Raji (cell line): ENCODE measurements around the gene LPIN2.

Experiments
- POLR2A ChIP-seq: IDR thresholded peaks from 2 replicates; pipeline ENCODE4 v1.6.1; 2011; ENCODE audit warnings: low read depth, low read length, control low read depth; ENCODE audit not compliant: insufficient read depth

The LPIN2 gene

DNA sequence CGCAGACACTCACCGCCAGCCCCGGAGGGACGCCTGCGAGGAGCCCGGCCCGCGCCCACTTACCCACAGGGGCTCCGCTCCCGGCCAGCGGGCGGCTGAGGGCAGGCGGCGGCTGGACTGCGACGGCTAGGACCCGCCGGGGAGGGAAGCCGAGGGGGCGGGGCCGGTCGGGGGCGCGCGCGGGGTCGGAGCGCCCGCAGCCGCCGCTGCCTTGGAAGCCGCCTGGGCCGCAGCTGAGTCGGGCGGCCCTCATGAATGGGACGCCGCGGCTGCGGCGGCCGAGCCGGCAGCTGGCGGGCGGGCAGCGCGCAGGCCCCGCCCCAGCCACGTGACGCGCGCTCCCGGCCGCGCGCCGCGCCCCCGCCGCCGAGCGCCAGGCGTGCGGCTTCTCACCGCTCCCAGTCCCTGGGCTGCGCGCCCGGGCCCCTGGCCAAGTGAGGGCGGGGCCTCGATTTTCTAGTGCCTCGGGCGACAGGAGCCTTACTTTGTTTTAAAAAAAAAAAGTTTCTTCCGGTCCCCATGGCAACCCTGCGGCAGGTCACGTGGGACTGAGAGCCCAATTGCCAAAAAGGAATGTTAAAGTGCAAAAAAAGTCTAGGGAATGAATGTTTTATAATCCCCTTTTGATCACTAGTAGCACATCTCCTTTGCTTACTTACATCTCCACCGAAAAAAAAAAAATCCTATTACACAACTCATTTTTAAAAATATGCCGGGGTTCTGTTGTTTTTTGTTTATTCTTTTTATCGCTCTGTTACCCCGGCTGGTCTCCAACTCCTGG lies at the start of gene LPIN2:
LPIN2 (minus strand) TSS at position 121 of the 781 bp plus-strand sequence. CDS start 52,304 bp downstream, outside the sequence.
- TF ChIP-seq POLR2A = peak; percentile 38; the same call in 1 of the 2 replicates

DNA sequence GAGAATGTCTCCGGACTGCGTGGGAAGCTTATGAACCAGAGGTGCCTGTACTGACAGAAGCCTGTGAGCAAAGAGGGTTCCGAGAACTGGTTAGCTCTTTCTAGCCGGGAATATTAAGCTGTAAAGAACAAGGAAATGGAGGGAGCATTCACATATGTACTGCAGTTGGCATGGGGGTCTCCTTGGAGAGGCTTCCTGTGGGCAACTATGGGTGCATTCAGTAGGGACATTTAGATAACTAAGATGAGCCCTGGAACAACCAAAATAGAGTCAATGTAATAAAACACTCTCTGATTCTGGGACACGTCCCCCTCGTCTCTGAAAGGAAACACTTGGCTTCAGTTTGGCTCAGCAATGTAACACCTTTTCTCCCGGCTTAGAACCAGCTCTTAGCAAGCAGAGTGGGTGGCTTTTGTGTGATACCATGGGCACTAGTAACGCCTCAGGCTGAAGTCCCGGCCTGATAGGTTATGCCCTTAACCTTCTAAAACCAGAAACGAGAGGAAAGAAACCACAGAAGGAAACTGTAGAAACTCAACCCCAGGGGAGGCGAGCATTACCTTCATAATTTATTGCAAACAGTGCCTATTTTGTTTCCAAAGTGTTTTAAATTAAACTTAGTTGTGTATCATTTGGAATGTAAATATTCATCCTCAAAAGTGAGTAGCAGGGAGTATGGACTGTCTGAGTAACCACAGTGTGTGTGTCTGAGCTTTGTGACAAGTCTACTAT lies 48.8 kb upstream of the LPIN2 start:
- no peak for TF ChIP-seq POLR2A

GRCh38 chr18:3060667-3061580 lies 48.0 kb upstream of the LPIN2 start:
- TF ChIP-seq POLR2A = no peak

GRCh38 chr18:3059272-3059671 lies 46.3 kb upstream of the LPIN2 start:
- no peak for TF ChIP-seq POLR2A

- no peak for TF ChIP-seq POLR2A
Observed at GRCh38 chr18:3058328-3059191, 45.6 kb upstream of the LPIN2 start.

GRCh38 chr18:3057526-3057925 lies 44.6 kb upstream of the LPIN2 start:
- no peak for TF ChIP-seq POLR2A

DNA sequence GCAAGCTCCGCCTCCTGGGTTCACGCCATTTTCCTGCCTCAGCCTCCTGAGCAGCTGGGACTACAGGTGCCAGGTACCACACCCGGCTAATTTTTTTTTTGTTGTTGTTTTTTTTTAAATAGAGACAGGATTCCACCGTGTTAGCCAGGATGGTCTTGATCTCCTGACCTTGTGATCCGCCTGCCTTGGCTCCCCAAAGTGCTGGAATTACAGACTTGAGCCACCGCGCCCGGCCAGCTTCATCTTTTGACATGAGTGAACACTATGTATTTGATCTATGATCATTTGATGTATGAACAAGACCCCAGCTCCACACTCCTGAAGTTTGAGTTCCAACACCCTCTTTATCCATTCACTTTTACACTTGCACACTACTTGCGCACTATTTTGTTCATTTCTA lies 43.4 kb upstream of the LPIN2 start:
- TF ChIP-seq POLR2A = no peak

DNA sequence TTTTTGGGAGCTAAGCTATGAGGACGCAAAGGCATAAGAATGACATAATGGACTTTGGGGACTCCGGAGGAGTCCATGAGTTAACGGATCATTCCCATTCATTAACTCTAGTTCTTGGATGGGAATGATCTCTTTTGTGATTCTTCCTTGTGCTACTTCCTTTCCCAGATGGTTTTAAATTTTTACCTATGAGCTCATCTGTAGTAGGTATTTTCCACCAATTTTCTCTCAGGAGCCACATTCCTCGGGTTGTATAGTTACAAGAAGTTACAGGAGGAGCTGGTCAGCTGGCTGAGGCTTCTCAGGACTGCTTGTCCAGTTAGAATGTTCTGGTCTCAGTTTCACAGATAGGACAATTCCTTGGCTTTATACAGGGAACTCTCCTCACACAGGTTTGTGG lies 42.9 kb upstream of the LPIN2 start:
- no peak for TF ChIP-seq POLR2A

DNA sequence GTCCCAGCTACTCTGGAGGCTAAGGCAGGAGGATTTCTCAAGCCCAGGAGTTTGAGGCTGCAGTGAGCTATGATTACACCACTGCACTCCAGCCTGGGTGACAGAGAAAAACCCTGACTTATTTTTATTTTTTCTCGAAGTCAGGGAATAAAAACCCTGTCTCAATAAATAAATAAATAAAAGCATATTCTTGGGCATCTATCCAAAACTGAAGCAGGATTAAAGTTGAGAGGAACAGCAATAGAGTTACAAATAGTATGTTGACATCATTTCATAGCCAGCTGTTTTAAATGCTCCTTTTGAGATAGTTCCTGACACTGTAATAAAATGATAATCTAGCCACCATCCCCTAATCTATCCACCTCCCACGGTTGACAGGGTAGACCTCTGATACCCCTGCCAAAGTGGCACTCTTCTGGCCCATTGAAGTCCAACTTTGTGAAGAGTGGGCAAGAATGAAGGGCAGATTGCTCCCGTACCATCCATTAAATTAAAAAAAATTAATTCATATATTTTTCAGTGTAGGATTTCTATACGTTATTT lies 42.3 kb upstream of the LPIN2 start:
- TF ChIP-seq POLR2A = no peak

- TF ChIP-seq POLR2A = no peak
Observed at GRCh38 chr18:3054780-3055179, 41.8 kb upstream of the LPIN2 start.

GRCh38 chr18:3054214-3054613 lies 41.3 kb upstream of the LPIN2 start:
- no peak for TF ChIP-seq POLR2A

DNA sequence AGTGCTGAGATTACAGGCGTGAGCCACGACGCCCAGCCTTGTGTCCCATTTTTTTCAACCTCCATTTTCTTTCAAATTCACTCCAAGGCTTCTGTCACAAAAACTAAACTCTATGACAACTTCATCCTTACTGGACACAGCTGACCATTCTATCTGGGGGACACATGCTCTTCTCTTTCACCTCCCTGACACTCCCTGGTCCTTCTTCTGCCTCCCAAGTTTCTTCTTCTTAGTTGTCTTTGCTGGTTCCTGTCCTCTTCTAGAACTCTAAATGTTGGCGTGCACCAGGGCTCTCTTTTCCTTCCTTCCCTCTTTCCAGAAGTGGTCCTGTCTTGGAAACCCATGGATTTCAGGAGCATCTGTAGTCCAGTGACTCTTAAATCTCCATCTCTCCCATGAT lies 40.1 kb upstream of the LPIN2 start:
- TF ChIP-seq POLR2A = no peak

DNA sequence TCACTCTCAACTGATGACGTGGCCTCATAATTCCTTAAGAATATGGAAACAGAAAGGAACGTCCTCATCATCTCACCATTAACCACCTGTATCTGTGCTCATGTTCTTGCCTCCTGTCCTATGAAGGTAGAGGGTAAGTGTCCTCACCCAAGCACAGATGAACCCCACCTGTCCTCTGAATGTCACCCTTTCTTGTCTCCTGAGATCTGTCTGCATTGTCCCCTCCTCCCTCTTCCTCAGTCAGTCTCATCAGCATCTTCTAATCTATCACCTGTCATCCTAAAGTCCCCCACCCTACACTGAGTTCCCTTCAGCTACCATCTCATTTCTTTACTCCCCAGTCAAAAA lies 39.4 kb upstream of the LPIN2 start:
- no peak for TF ChIP-seq POLR2A

- TF ChIP-seq POLR2A = no peak
Observed at GRCh38 chr18:3051718-3052410, 38.9 kb upstream of the LPIN2 start.

DNA sequence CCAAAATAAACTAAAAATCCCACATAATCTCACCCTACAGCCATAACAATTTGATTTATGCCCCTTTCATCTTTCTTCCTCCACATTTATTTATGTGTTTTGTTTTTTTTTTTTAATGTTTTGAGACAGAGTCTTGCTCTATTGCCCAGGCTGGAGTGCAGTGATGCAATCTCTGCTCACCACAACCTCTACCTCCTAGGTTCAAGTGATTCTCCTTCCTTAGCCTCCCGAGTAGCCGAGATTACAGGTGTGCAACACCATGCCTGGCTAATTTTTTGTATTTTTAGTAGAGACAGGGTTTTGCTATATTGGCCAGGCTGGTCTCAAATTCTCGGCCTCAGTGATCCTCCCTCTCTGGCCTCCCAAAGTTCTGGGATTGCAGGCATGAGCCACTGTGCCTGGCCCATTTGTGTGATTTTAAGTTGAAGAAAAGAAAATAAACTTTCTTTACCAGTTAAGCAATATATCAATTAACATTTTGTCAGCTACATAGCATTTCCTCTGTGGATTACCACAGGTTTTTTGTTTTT lies 35.9 kb upstream of the LPIN2 start:
- TF ChIP-seq POLR2A = no peak
